ENCODE results near the gene TICAM1. TPM values are rescaled to one million over a fixed set of nuclear protein-coding genes. Genes with fewer than 3 reads are reported as not detected.

Gene TICAM1
- total and polyA plus RNA-seq, 4 donors: 2.1 to 8.6 (median 5.5) TPM

DNA sequence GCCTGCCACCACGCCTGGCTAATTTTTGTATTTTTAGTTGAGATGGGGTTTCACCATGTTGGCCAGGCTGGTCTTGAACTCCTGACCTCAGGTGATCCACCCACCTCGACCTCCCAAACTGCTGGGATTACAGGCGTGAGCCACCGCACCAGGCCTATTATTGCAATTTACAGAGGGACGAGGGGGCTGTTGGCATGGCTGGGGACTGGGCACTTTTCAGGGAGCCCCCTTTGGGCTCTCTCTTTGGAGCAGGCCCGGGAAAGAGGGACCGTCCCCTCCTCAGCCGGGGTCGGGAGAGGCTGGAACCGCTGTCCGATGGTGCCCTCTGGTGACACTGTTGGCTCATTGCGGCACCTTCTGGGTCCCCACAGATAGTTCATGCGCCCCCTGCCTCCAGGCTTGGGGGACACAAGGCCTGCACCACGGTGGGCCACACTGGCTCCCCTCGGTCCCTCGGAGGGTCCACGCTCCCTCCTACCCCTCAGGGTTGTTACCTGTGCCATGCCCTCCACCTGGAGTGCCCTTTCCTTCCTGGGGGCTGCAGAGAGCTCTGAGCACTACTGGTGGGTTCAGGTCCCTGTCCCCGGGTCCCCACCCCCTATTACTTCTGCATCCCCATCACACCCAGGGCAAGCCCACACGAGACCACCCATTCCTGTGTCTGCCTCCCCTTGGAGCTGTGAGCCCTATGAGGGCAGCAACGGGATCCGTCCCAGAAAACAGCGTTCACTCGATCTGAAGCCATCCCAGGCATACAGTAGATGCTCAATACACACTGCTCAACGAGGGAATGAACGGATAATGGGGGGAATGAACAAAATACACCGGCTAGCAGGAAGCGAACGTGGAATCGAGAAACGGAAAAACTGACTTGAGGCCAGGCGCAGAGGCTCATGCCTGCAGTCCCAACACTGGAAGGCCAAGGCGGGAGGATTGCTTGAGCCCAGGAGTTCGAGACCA, 27.5 kb downstream of the TICAM1 start:
- TF ChIP-seq, protein P1, sequence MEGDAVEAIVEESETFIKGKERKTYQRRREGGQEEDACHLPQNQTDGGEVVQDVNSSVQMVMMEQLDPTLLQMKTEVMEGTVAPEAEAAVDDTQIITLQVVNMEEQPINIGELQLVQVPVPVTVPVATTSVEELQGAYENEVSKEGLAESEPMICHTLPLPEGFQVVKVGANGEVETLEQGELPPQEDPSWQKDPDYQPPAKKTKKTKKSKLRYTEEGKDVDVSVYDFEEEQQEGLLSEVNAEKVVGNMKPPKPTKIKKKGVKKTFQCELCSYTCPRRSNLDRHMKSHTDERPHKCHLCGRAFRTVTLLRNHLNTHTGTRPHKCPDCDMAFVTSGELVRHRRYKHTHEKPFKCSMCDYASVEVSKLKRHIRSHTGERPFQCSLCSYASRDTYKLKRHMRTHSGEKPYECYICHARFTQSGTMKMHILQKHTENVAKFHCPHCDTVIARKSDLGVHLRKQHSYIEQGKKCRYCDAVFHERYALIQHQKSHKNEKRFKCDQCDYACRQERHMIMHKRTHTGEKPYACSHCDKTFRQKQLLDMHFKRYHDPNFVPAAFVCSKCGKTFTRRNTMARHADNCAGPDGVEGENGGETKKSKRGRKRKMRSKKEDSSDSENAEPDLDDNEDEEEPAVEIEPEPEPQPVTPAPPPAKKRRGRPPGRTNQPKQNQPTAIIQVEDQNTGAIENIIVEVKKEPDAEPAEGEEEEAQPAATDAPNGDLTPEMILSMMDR (IDR thresholded peaks at IDR 0.05; ENCODE audit: low read depth, low read length, missing input control): peak; percentile 66
- TF ChIP-seq EGR1 (IDR thresholded peaks at IDR 0.05; ENCODE audit: low read depth in 2 of 2) (no peak), RAD21 (IDR thresholded peaks at IDR 0.05) (peak; percentile 75 to 82), RXRA (IDR thresholded peaks at IDR 0.05) (peak in 1 of 2 donors; percentile 9)
- TF ChIP-seq, protein P2, sequence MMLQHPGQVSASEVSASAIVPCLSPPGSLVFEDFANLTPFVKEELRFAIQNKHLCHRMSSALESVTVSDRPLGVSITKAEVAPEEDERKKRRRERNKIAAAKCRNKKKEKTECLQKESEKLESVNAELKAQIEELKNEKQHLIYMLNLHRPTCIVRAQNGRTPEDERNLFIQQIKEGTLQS (IDR thresholded peaks at IDR 0.05): no peak
- Histone ChIP-seq H3K27me3 (ENCODE audit: control insufficient read depth in 4 of 4, insufficient read depth in 4 of 4, low read length in 3 of 4) (no peaks in the 10 kb centered on the region), H3K4me3 (ENCODE audit: low read depth in 1 of 3, low read length in 3 of 3) (no peak overlapping the region), H3K27ac (ENCODE audit: low read depth in 1 of 2, low read length in 2 of 2) (no peak overlapping the region), H3K9ac (ENCODE audit: low read depth in 1 of 2, low read length in 2 of 2) (no peak overlapping the region), H3K36me3 (ENCODE audit: control insufficient read depth in 4 of 4, insufficient read depth in 3 of 4, low read depth in 1 of 4, low read length in 3 of 4) (no peaks in the 10 kb centered on the region), H3K4me1 (ENCODE audit: control insufficient read depth in 4 of 4, insufficient read depth in 4 of 4, low read length in 3 of 4) (peaks cover 0 to 12% (median 5%) of the 10 kb centered on the region in 4 donors), H3K9me3 (ENCODE audit: control insufficient read depth in 4 of 4, low read length in 3 of 4) (no peaks in the 10 kb centered on the region)
- 48% methylated on average over 33 of the region's 33 CpGs for WGBS
- DNase-seq (ENCODE audit: low spot score): peak; percentile 68

DNA sequence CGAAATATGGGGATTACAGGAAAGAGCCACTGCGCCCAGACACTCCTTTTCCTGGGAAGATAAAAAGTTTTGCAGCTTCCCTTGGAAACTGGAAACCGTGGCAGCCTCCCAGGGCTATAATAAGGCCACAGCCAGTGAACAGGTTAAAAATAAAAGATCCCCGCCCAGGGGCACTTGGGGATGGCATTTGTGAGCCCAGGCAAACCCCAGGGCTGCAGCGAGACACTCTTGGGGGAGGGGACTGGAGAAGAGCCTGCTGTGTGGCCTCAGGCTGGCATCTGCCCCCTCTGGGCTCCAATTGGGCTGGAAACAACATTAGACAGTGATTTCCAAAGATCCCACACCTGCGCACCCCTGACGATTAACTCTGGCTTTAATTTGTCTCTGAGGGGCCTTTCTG, 28.8 kb downstream of the TICAM1 start:
- H3K27me3 ChIP-seq (ENCODE audit: control insufficient read depth in 4 of 4, insufficient read depth in 4 of 4, low read length in 3 of 4): no peaks in the 10 kb centered on the region
- H3K9me3 ChIP-seq (ENCODE audit: control insufficient read depth in 4 of 4, low read length in 3 of 4): no peaks in the 10 kb centered on the region
- WGBS: 84% methylated on average over 7 of the region's 7 CpGs
- no peak for DNase-seq (ENCODE audit: low spot score)
- H3K4me3 ChIP-seq (ENCODE audit: low read depth in 1 of 3, low read length in 3 of 3): no peak overlapping the region
- no peak overlapping the region for H3K27ac ChIP-seq (ENCODE audit: low read depth in 1 of 2, low read length in 2 of 2)
- no peaks in the 10 kb centered on the region for H3K36me3 ChIP-seq (ENCODE audit: control insufficient read depth in 4 of 4, insufficient read depth in 3 of 4, low read depth in 1 of 4, low read length in 3 of 4)
- no peak overlapping the region for H3K9ac ChIP-seq (ENCODE audit: low read depth in 1 of 2, low read length in 2 of 2)
- peaks cover 0 to 12% (median 5%) of the 10 kb centered on the region in 4 donors for H3K4me1 ChIP-seq (ENCODE audit: control insufficient read depth in 4 of 4, insufficient read depth in 4 of 4, low read length in 3 of 4)
- TF ChIP-seq, protein P3, sequence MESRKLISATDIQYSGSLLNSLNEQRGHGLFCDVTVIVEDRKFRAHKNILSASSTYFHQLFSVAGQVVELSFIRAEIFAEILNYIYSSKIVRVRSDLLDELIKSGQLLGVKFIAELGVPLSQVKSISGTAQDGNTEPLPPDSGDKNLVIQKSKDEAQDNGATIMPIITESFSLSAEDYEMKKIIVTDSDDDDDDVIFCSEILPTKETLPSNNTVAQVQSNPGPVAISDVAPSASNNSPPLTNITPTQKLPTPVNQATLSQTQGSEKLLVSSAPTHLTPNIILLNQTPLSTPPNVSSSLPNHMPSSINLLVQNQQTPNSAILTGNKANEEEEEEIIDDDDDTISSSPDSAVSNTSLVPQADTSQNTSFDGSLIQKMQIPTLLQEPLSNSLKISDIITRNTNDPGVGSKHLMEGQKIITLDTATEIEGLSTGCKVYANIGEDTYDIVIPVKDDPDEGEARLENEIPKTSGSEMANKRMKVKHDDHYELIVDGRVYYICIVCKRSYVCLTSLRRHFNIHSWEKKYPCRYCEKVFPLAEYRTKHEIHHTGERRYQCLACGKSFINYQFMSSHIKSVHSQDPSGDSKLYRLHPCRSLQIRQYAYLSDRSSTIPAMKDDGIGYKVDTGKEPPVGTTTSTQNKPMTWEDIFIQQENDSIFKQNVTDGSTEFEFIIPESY (IDR thresholded peaks at IDR 0.05): no peak
- TF ChIP-seq FOXA1 (IDR thresholded peaks at IDR 0.05) (no peak), FOXA2 (IDR thresholded peaks at IDR 0.05) (no peak), NR2F2 (IDR thresholded peaks at IDR 0.05) (no peak), SP1 (IDR thresholded peaks at IDR 0.05) (no peak), HNF4A (conservative IDR thresholded peaks at IDR 0.05) (no peak), JUND (IDR thresholded peaks at IDR 0.05) (no peak), YY1 (IDR thresholded peaks at IDR 0.05) (no peak), HNF4G (IDR thresholded peaks at IDR 0.05) (no peak)

Measured in liver (tissue), 9 donors.